ENCODE results near the gene MYH7. TPM values are rescaled to one million over a fixed set of nuclear protein-coding genes. Genes with fewer than 3 reads are reported as not detected.
"Not testable (repeated sequence)": the region's sequence is repeated elsewhere in the genome, so short reads cannot be mapped to it uniquely, and the experiment has no call there.

Gene MYH7
- total RNA-seq, 2 donors from 2014 or later, result 0.28 to 40.1 TPM

DNA sequence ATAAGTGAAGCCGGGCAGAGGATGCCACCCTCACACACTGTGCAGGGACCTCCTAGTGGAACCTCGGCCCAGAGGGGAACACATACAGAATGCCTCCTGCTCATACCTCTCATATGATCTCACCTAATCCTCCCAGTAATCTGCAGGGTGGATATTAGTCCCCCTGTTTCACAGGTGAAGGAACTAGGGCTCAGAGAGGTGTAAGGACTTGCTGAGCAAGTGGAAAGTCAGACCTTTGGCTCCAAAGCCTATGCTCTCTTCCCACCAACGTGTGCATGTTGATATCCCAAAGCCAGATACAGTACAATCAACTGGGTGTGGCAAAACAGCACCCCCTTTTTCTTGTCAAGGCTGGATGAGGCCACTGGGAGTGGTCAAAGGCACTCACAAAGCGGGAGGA lies 31.6 kb downstream of the MYH7 start:
- Histone ChIP-seq H3K27me3 (replicated peaks; ENCODE audit: insufficient read depth) (no peaks in the 10 kb centered on the region), H3K9me3 (no peaks in the 10 kb centered on the region), H3K27ac (no peak overlapping the region), H3K36me3 (no peaks in the 10 kb centered on the region), H3K4me3 (no peak overlapping the region), H3K4me1 (replicated peaks) (no peaks in the 10 kb centered on the region)
- DNase-seq (ENCODE audit: low spot score), result no peak
- 84% methylated on average over 4 of the region's 4 CpGs for WGBS
- no peak for TF ChIP-seq POLR2A (IDR thresholded peaks at IDR 0.05)
- TF ChIP-seq, protein P1, sequence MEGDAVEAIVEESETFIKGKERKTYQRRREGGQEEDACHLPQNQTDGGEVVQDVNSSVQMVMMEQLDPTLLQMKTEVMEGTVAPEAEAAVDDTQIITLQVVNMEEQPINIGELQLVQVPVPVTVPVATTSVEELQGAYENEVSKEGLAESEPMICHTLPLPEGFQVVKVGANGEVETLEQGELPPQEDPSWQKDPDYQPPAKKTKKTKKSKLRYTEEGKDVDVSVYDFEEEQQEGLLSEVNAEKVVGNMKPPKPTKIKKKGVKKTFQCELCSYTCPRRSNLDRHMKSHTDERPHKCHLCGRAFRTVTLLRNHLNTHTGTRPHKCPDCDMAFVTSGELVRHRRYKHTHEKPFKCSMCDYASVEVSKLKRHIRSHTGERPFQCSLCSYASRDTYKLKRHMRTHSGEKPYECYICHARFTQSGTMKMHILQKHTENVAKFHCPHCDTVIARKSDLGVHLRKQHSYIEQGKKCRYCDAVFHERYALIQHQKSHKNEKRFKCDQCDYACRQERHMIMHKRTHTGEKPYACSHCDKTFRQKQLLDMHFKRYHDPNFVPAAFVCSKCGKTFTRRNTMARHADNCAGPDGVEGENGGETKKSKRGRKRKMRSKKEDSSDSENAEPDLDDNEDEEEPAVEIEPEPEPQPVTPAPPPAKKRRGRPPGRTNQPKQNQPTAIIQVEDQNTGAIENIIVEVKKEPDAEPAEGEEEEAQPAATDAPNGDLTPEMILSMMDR (IDR thresholded peaks at IDR 0.05), result no peak
- no peak for TF ChIP-seq POLR2AphosphoS5 (IDR thresholded peaks at IDR 0.05)
- intact Hi-C loops (cut with DNase I), result no loop called here

DNA sequence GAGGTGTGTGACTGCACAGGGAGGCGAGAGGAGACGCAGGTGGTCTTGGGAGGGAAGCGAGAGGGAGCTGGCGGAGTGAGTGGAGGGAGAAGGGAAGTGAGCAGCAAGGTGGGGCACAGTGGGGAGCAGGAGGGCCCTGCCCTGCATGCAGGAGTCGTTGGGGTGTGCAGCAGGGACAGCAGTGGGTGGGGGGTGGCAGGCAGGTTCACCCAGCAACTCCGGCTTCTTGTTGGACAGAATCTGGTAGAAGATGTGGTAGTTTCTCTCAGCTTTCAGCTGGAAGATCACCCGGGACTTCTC lies 32.4 kb downstream of the MYH7 start:
- H3K4me1 ChIP-seq (replicated peaks), result no peaks in the 10 kb centered on the region
- H3K4me3 ChIP-seq, result no peak overlapping the region
- no peak for TF ChIP-seq POLR2A (IDR thresholded peaks at IDR 0.05)
- WGBS, result 60% methylated on average over 7 of the region's 7 CpGs
- intact Hi-C loops (cut with DNase I), result no loop called here
- H3K27ac ChIP-seq, result no peak overlapping the region
- no peaks in the 10 kb centered on the region for H3K9me3 ChIP-seq
- no peaks in the 10 kb centered on the region for H3K27me3 ChIP-seq (replicated peaks; ENCODE audit: insufficient read depth)
- H3K36me3 ChIP-seq, result no peaks in the 10 kb centered on the region
- no peak for DNase-seq (ENCODE audit: low spot score)

- Histone ChIP-seq H3K4me1 (replicated peaks) (no peaks in the 10 kb centered on the region), H3K27ac (no peak overlapping the region), H3K27me3 (replicated peaks; ENCODE audit: insufficient read depth) (no peaks in the 10 kb centered on the region), H3K9me3 (no peaks in the 10 kb centered on the region), H3K36me3 (no peaks in the 10 kb centered on the region), H3K4me3 (no peak overlapping the region)
- DNase-seq (ENCODE audit: low spot score), result no peak
- 46% methylated on average over 25 of the region's 25 CpGs for WGBS
- TF ChIP-seq POLR2AphosphoS5 (IDR thresholded peaks at IDR 0.05) (no peak), POLR2A (IDR thresholded peaks at IDR 0.05) (no peak)
- TF ChIP-seq, protein P1 (IDR thresholded peaks at IDR 0.05), result no peak
- intact Hi-C loops (cut with DNase I), result no loop called here
These were observed 32.9 kb downstream of the MYH7 start for GRCh38 chr14:23402296-23403138.

GRCh38 chr14:23401291-23401690 lies 34.2 kb downstream of the MYH7 start:
- Histone ChIP-seq H3K4me1 (replicated peaks) (no peaks in the 10 kb centered on the region), H3K36me3 (no peaks in the 10 kb centered on the region), H3K9me3 (no peaks in the 10 kb centered on the region), H3K27ac (no peak overlapping the region), H3K27me3 (replicated peaks; ENCODE audit: insufficient read depth) (no peaks in the 10 kb centered on the region), H3K4me3 (no peak overlapping the region)
- WGBS, result 81% methylated on average over 4 of the region's 4 CpGs
- TF ChIP-seq POLR2AphosphoS5 (IDR thresholded peaks at IDR 0.05), result no peak
- TF ChIP-seq POLR2A (IDR thresholded peaks at IDR 0.05), result no peak
- TF ChIP-seq, protein P1 (IDR thresholded peaks at IDR 0.05), result no peak
- no peak for DNase-seq (ENCODE audit: low spot score)
- intact Hi-C loops (cut with DNase I), result no loop called here

DNA sequence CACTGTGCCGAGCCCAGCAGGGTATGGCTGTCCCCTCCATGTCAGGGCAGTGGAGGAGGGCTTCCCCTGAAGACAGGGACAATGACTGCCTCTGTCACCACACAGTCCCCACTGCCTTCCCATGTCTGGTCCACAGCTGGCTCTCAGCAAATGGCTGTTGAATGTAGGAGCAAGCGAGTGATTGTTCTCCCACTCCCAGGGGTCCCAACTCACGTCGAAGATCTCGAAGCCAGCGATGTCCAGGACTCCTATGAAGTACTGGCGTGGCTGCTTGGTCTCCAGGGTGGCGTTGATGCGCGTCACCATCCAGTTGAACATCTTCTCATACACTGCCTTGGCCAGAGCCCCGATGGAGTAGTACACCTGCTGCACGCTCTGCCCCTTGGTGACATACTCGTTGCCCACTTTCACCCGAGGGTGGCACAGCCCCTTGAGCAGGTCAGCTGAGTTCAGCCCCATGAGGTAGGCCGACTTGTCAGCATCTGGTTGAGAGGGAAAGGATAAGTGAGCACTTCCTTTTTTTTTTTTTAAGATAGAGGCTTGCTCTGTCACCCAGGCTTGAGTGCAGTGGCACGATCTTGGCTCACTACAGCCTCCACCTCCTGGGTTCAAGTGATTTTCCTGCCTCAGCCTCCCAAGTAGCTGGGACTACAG lies 34.8 kb downstream of the MYH7 start:
- H3K9me3 ChIP-seq; DNase-seq (ENCODE audit: low spot score): not testable (repeated sequence)
- 91% methylated on average over 16 of the region's 16 CpGs for whole genome bisulfite sequencing

GRCh38 chr14:23399591-23399990 lies 35.9 kb downstream of the MYH7 start:
- H3K27ac ChIP-seq, result no peak overlapping the region
- TF ChIP-seq, protein P1 (IDR thresholded peaks at IDR 0.05), result no peak
- TF ChIP-seq POLR2AphosphoS5 (IDR thresholded peaks at IDR 0.05), result no peak
- TF ChIP-seq POLR2A (IDR thresholded peaks at IDR 0.05), result no peak
- no peak for DNase-seq (ENCODE audit: low spot score)
- no peaks in the 10 kb centered on the region for H3K36me3 ChIP-seq
- H3K27me3 ChIP-seq (replicated peaks; ENCODE audit: insufficient read depth), result no peaks in the 10 kb centered on the region
- intact Hi-C loops (cut with DNase I), result no loop called here
- no peak overlapping the region for H3K4me3 ChIP-seq
- WGBS, result 80% methylated on average over 6 of the region's 6 CpGs
- H3K4me1 ChIP-seq (replicated peaks), result no peaks in the 10 kb centered on the region
- no peaks in the 10 kb centered on the region for H3K9me3 ChIP-seq

More for the DNA sequence above, 34.8 kb downstream of the MYH7 start:
- H3K4me3 ChIP-seq; H3K27ac ChIP-seq; H3K36me3 ChIP-seq; H3K27me3 ChIP-seq (replicated peaks; ENCODE audit: insufficient read depth); intact Hi-C loops (cut with DNase I); H3K4me1 ChIP-seq (replicated peaks): not testable (repeated sequence)
